PC-3 (cell line): ENCODE results near the gene FNDC5. TPM values are rescaled to one million over a fixed set of nuclear protein-coding genes. Genes with fewer than 3 reads are reported as not detected.

Experiments
- ATAC-seq: fragments of 200-7000 bp; cut with Tn5 transposase; 2 replicates; pipeline ENCODE4 v1.9.1; 2020; ENCODE audit warnings: mild to moderate bottlenecking, moderate library complexity
- BruUV-seq: library from RNA; stranded (reverse); fragments of 400-500 nt; replicated peaks from 2 replicates; lab custom pipeline; 2021; lab: Mats Ljungman, UMichigan
- CTCF ChIA-PET: fragments of 300-600 bp; sonication (Branson Sonifier 250); formaldehyde crosslinking; loops from one replicate; lab custom pipeline; 2022; ENCODE audit warnings: antibody characterized with exemption; lab: Charles Lee
- POLR2A ChIA-PET: fragments of 300-600 bp; sonication (Branson Sonifier 250); formaldehyde crosslinking; loops from one replicate; lab custom pipeline; 2022; ENCODE audit warnings: antibody characterized with exemption; ENCODE audit not compliant: unreplicated experiment; lab: Charles Lee
- DNase-seq: peaks from one replicate; pipeline ENCODE4 v3.0.0-alpha.2; 2015
- H2AFZ ChIP-seq: fragments of 300-600 bp; sonication (generic); 2 replicates; pipeline ENCODE4 v1.6.0; 2016; ENCODE audit warnings: antibody characterized with exemption, low read length
- H3F3A ChIP-seq: fragments of 300-600 bp; sonication (generic); one replicate; pipeline ENCODE4 v1.6.0; 2017; ENCODE audit warnings: antibody characterized with exemption, low read length, control low read depth, mild to moderate bottlenecking; ENCODE audit not compliant: unreplicated experiment
- H3K27ac ChIP-seq: fragments of 300-600 bp; sonication (generic); 2 replicates; pipeline ENCODE4 v1.5.1; 2016; ENCODE audit warnings: mild to moderate bottlenecking, low read length
- H3K27me3 ChIP-seq: fragments of 300-600 bp; sonication (generic); 2 replicates; pipeline ENCODE4 v1.6.1; 2016; ENCODE audit warnings: low read length, mixed read lengths
- H3K36me3 ChIP-seq: fragments of 300-600 bp; sonication (generic); 2 replicates; pipeline ENCODE4 v1.6.1; 2016; ENCODE audit warnings: low read depth, mixed run types, low read length, mixed read lengths
- H3K4me1 ChIP-seq: fragments of 300-600 bp; sonication (generic); 2 replicates; pipeline ENCODE4 v1.5.1; 2016; ENCODE audit warnings: low read length; ENCODE audit not compliant: insufficient read depth
- H3K4me2 ChIP-seq: fragments of 300-600 bp; sonication (generic); 2 replicates; pipeline ENCODE4 v1.6.0; 2016; ENCODE audit warnings: low read length
- H3K4me3 ChIP-seq: fragments of 300-600 bp; sonication (generic); 2 replicates; pipeline ENCODE4 v1.5.1; 2016; ENCODE audit warnings: mild to moderate bottlenecking, low read length, mixed read lengths
- H3K79me2 ChIP-seq: fragments of 300-600 bp; sonication (generic); 2 replicates; pipeline ENCODE4 v1.6.1; 2017; ENCODE audit warnings: low read length, mixed read lengths
- H3K9ac ChIP-seq: fragments of 300-600 bp; sonication (generic); 2 replicates; pipeline ENCODE4 v1.6.0; 2016; ENCODE audit warnings: mild to moderate bottlenecking, low read length
- H3K9me2 ChIP-seq: fragments of 300-600 bp; sonication (generic); replicated peaks from 2 replicates; pipeline ENCODE4 v1.6.1; 2016; ENCODE audit warnings: mixed run types, low read length, mixed read lengths
- H3K9me3 ChIP-seq: fragments of 300-600 bp; sonication (generic); 2 replicates; pipeline ENCODE4 v1.6.1; 2016; ENCODE audit warnings: low read length, mixed read lengths
- H4K20me1 ChIP-seq: fragments of 300-600 bp; sonication (generic); 2 replicates; pipeline ENCODE4 v1.6.1; 2016; ENCODE audit warnings: low read length, mixed read lengths
- CTCF ChIP-seq: fragments of 300-600 bp; sonication (generic); conservative IDR thresholded peaks from 2 replicates; pipeline ENCODE4 v1.5.1; 2017; ENCODE audit warnings: antibody characterized with exemption, low read depth, mild to moderate bottlenecking, low read length
- EZH2 ChIP-seq: fragments of 300-600 bp; sonication (generic); IDR thresholded peaks from one replicate; pipeline ENCODE4 v1.6.1; 2017; ENCODE audit warnings: antibody characterized with exemption, mild to moderate bottlenecking, low read length; ENCODE audit not compliant: unreplicated experiment
- EZH2phosphoT487 ChIP-seq: fragments of 300-600 bp; sonication (generic); IDR thresholded peaks from 2 replicates; pipeline ENCODE4 v1.6.1; 2018; ENCODE audit warnings: mild to moderate bottlenecking, antibody characterized with exemption, low read length, borderline replicate concordance
- intact Hi-C: fragments of 100-400 bp; cut with micrococcal nuclease; formaldehyde crosslinking; loops from 2 replicates; pipeline ENCODE4 v1.9.0; 2023
- total RNA-seq: library from RNA; depleted of rRNA; stranded (reverse); fragments of >200 nt; gene quantifications from 2 replicates; pipeline ENCODE4 v1.2.3, GENCODE V29; 2014

The FNDC5 gene
- total RNA-seq, 1 experiment from 2014 or later, result 0.22 TPM

- intact Hi-C loops, result loop anchor here (2.0 kb wide), 1 partner anchor 19 kb away; no protein-coding TSS in a partner anchor
Observed at GRCh38 chr1:32817815-32818786, 52.6 kb downstream of the FNDC5 start.

GRCh38 chr1:32817159-32817814, 53.4 kb downstream of the FNDC5 start, which contains the start of the genes S100PBP and YARS1:
TSS of gene S100PBP (plus strand) at chr1:32817653. CDS start at chr1:32826100, 8,447 bp downstream.
TSS of gene YARS1 (minus strand) at chr1:32817358. CDS start at chr1:32817244, 114 bp downstream.
- ATAC-seq, result peak; percentile 92
- Histone ChIP-seq H3K4me3 (peak within 1 kb of the TSS; percentile 89), H3K9me3 (no peaks in the 10 kb centered on the region), H3K9ac (peak within 1 kb of the TSS; percentile 97), H2AFZ (peak within 1 kb of the TSS; percentile 90), H3K4me1 (peaks cover 29% of the 10 kb centered on the region), H3K4me2 (peak within 1 kb of the TSS; percentile 83), H3K9me2 (no peaks in the 10 kb centered on the region), H3K27me3 (no peaks in the 10 kb centered on the region), H4K20me1 (no peaks in the 10 kb centered on the region), H3F3A (no peaks in the 10 kb centered on the region), H3K36me3 (no peaks in the 10 kb centered on the region), H3K79me2 (peaks cover 82% of the 10 kb centered on the region), H3K27ac (peak within 1 kb of the TSS; percentile 83)
- no peak for TF ChIP-seq EZH2phosphoT487
- TF ChIP-seq CTCF, result no peak
- no peak for TF ChIP-seq EZH2
- ChIA-PET CTCF (interaction anchor here (1.1 kb wide), 1 partner anchor 105 kb away, joined by 3 read pairs; no protein-coding TSS in a partner anchor), POLR2A (interaction anchor here (0.6 kb wide), 1 partner anchor 136 kb away, joined by 4 read pairs; no protein-coding TSS in a partner anchor)
- intact Hi-C loops, result loop anchor here (2.0 kb wide), 1 partner anchor 18 kb away; no protein-coding TSS in a partner anchor
- peak; percentile 98 for DNase-seq
- no TSS peak for BruUV-seq

More at GRCh38 chr1:32817815-32818786, 52.6 kb downstream of the FNDC5 start:
- ATAC-seq (peak; percentile 51), DNase-seq (peak; percentile 76)
- ChIA-PET POLR2A (interaction anchor here (0.6 kb wide), 1 partner anchor 135 kb away, joined by 4 read pairs; no protein-coding TSS in a partner anchor), CTCF (interaction anchor here (1.1 kb wide), 1 partner anchor 106 kb away, joined by 3 read pairs; no protein-coding TSS in a partner anchor)
- peak overlapping the region; percentile 97 for H3K9ac ChIP-seq
- H3K9me3 ChIP-seq, result no peaks in the 10 kb centered on the region
- H3K27ac ChIP-seq, result peak overlapping the region; percentile 83
- H4K20me1 ChIP-seq, result no peaks in the 10 kb centered on the region
- H3K79me2 ChIP-seq, result peaks cover 74% of the 10 kb centered on the region
- H3K4me1 ChIP-seq, result peaks cover 29% of the 10 kb centered on the region
- TF ChIP-seq EZH2phosphoT487, result no peak
- no peak for TF ChIP-seq EZH2
- no peak for TF ChIP-seq CTCF
- H2AFZ ChIP-seq, result peak overlapping the region; percentile 90
- H3K4me2 ChIP-seq, result peak overlapping the region; percentile 83
- H3K36me3 ChIP-seq, result no peaks in the 10 kb centered on the region
- no peaks in the 10 kb centered on the region for H3F3A ChIP-seq
- H3K4me3 ChIP-seq, result peak overlapping the region; percentile 89
- H3K9me2 ChIP-seq, result no peaks in the 10 kb centered on the region
- no peaks in the 10 kb centered on the region for H3K27me3 ChIP-seq
- TSS peak; percentile 68 for BruUV-seq
